ENCODE measurements around the gene PTBP2. TPM values are rescaled to one million over a fixed set of nuclear protein-coding genes. Genes with fewer than 3 reads are reported as not detected.

Gene PTBP2
- total RNA-seq, 3 donors from 2014 or later: 54.2 to 78.3 (median 59.0) TPM

DNA sequence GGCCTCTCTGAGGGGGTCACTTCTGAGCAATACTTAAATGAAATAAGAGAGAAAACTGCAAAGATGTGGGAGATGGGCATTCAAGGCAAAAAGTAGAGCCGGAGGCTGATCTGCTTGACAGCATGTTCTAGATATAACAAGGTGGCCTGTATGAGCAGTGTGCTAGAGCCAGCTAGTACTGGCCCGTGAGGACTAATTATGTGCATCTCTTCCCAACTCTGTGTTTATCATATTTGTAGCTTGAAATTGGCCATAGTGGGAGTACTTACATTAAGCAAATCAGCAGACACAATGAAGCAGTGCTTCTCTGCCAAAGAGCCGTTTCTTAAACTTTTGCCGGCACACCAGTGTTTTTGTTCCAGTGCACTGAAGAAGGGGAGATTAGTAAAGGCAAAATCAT lies 13.1 kb upstream of the PTBP2 start:
- TF ChIP-seq, protein P1, sequence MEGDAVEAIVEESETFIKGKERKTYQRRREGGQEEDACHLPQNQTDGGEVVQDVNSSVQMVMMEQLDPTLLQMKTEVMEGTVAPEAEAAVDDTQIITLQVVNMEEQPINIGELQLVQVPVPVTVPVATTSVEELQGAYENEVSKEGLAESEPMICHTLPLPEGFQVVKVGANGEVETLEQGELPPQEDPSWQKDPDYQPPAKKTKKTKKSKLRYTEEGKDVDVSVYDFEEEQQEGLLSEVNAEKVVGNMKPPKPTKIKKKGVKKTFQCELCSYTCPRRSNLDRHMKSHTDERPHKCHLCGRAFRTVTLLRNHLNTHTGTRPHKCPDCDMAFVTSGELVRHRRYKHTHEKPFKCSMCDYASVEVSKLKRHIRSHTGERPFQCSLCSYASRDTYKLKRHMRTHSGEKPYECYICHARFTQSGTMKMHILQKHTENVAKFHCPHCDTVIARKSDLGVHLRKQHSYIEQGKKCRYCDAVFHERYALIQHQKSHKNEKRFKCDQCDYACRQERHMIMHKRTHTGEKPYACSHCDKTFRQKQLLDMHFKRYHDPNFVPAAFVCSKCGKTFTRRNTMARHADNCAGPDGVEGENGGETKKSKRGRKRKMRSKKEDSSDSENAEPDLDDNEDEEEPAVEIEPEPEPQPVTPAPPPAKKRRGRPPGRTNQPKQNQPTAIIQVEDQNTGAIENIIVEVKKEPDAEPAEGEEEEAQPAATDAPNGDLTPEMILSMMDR (IDR thresholded peaks at IDR 0.05): no peak
- TF ChIP-seq POLR2AphosphoS5 (IDR thresholded peaks at IDR 0.05) (no peak), POLR2A (IDR thresholded peaks at IDR 0.05) (no peak)
- Histone ChIP-seq H3K4me1 (no peaks in the 10 kb centered on the region), H3K27me3 (no peaks in the 10 kb centered on the region), H3K36me3 (no peaks in the 10 kb centered on the region), H3K4me3 (no peak overlapping the region), H3K27ac (no peak overlapping the region), H3K9me3 (no peaks in the 10 kb centered on the region)
- no peak for DNase-seq (ENCODE audit: low spot score in 2 of 2)
- intact Hi-C loops (cut with DNase I; ENCODE audit: low total_unique reads): no loop called here

- no peak for DNase-seq (ENCODE audit: low spot score in 2 of 2)
- intact Hi-C loops (cut with DNase I; ENCODE audit: low total_unique reads): no loop called here
- TF ChIP-seq POLR2AphosphoS5 (IDR thresholded peaks at IDR 0.05) (no peak), POLR2A (IDR thresholded peaks at IDR 0.05) (no peak)
- TF ChIP-seq, protein P1 (IDR thresholded peaks at IDR 0.05): no peak
Measured at GRCh38 chr1:96710708-96711477, 10.7 kb upstream of the PTBP2 start.

DNA sequence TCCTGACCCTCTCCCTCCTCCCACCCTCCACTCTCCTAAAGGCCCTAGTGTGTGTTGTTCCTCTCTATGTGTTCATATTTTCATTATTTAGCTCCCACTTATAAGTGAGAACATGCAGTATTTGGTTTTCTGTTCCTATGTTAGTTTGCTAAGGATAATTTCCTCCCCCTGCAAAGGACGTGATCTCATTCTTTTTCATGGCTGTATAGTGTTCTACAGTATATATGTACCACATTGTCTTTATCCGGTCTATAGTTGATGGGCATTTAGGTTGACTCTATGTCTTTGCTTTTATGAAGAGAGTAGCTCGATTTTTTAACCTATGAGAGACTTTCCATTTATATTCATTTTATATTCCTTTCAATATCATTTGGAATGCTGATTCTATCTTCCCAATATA lies 7.9 kb upstream of the PTBP2 start:
- H3K4me3 ChIP-seq: no peak overlapping the region
- no peak for DNase-seq (ENCODE audit: low spot score in 2 of 2)
- H3K36me3 ChIP-seq: no peaks in the 10 kb centered on the region
- TF ChIP-seq POLR2AphosphoS5 (IDR thresholded peaks at IDR 0.05): no peak
- no peak for TF ChIP-seq POLR2A (IDR thresholded peaks at IDR 0.05)
- TF ChIP-seq, protein P1 (IDR thresholded peaks at IDR 0.05): no peak
- no peak overlapping the region for H3K27ac ChIP-seq
- H3K4me1 ChIP-seq: no peaks in the 10 kb centered on the region
- intact Hi-C loops (cut with DNase I; ENCODE audit: low total_unique reads): no loop called here
- H3K27me3 ChIP-seq: no peaks in the 10 kb centered on the region
- no peaks in the 10 kb centered on the region for H3K9me3 ChIP-seq

More at GRCh38 chr1:96710708-96711477, 10.7 kb upstream of the PTBP2 start:
- Histone ChIP-seq H3K27ac (no peak overlapping the region), H3K4me3 (no peak overlapping the region), H3K27me3 (no peaks in the 10 kb centered on the region), H3K36me3 (no peaks in the 10 kb centered on the region), H3K9me3 (no peaks in the 10 kb centered on the region), H3K4me1 (no peaks in the 10 kb centered on the region)

DNA sequence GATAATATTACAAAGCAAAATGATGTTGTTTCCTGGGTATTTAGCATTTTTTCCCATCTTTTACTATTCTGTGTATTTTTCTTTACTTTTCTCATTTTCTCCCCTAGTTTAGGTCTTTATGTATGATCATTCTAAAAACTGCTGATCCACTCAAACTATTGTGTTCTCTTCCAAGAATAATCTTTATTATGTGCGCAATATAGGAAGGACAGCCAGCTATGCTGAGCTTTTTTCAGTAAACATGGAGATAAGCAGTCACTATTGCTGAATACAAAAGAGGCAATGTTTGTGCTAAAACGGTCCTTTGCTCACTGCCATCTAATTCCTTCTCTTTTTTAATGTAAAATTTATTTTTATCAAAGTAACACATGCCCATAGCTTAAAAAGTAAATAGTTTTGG lies 6.7 kb upstream of the PTBP2 start:
- no peak for DNase-seq (ENCODE audit: low spot score in 2 of 2)
- H3K9me3 ChIP-seq: no peaks in the 10 kb centered on the region
- intact Hi-C loops (cut with DNase I; ENCODE audit: low total_unique reads): no loop called here
- H3K36me3 ChIP-seq: no peaks in the 10 kb centered on the region
- TF ChIP-seq POLR2A (IDR thresholded peaks at IDR 0.05) (no peak), POLR2AphosphoS5 (IDR thresholded peaks at IDR 0.05) (no peak)
- TF ChIP-seq, protein P1 (IDR thresholded peaks at IDR 0.05): no peak
- H3K4me1 ChIP-seq: no peaks in the 10 kb centered on the region
- no peak overlapping the region for H3K27ac ChIP-seq
- no peak overlapping the region for H3K4me3 ChIP-seq
- H3K27me3 ChIP-seq: no peaks in the 10 kb centered on the region

DNA sequence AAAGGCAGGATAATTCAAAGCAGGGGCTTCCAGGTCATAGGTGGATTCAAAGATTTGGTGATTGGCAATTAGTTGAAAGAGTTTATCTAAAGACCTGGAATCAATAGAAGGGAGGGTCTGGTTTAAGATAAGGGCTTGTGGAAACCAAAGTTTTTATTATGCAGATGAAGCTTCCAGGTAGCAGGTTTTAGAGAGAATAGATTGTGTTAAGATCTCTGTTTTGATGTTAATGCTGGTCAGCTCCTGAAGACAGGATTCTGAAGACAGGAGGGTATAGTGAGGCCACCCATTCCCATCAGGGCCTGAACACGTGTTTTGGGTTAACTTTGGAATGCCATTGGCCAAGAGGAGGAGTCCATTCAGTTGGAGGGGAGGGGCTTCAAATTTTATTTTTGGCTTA lies 6.1 kb upstream of the PTBP2 start:
- no peaks in the 10 kb centered on the region for H3K4me1 ChIP-seq
- H3K27ac ChIP-seq: no peak overlapping the region
- no peak for TF ChIP-seq POLR2A (IDR thresholded peaks at IDR 0.05)
- no peak for TF ChIP-seq POLR2AphosphoS5 (IDR thresholded peaks at IDR 0.05)
- TF ChIP-seq, protein P1 (IDR thresholded peaks at IDR 0.05): no peak
- intact Hi-C loops (cut with DNase I; ENCODE audit: low total_unique reads): no loop called here
- no peak for DNase-seq (ENCODE audit: low spot score in 2 of 2)
- no peaks in the 10 kb centered on the region for H3K9me3 ChIP-seq
- H3K27me3 ChIP-seq: no peaks in the 10 kb centered on the region
- no peaks in the 10 kb centered on the region for H3K36me3 ChIP-seq
- no peak overlapping the region for H3K4me3 ChIP-seq

Data from breast epithelium (tissue), 4 donors.